Fibroblast of lung (primary cell): Measurements from ENCODE around the gene ABR. TPM values are rescaled to one million over a fixed set of nuclear protein-coding genes. Genes with fewer than 3 reads are reported as not detected.

ENCODE experiments used
- DNase-seq, 2 donors: peaks; one replicate each; pipeline versions ENCODE4 v3.0.0 to v3.0.0-alpha.2; 2010; ENCODE audit warnings: low read depth in 2 of 2
- H2AFZ ChIP-seq: 2 replicates; pipeline ENCODE4 v1.5.1; 2012; ENCODE audit warnings: low read length, control low read depth, inconsistent platforms
- H3K27ac ChIP-seq: 2 replicates; pipeline ENCODE4 v1.5.1; 2011; ENCODE audit warnings: low read length, control low read depth; ENCODE audit not compliant: insufficient read depth
- H3K27me3 ChIP-seq: 2 replicates; pipeline ENCODE4 v1.5.1; 2011; ENCODE audit warnings: mild to moderate bottlenecking, low read length; ENCODE audit not compliant: control insufficient read depth, insufficient read depth
- H3K36me3 ChIP-seq: 2 replicates; pipeline ENCODE4 v1.5.1; 2011; ENCODE audit warnings: low read length; ENCODE audit not compliant: control insufficient read depth, insufficient read depth
- H3K4me1 ChIP-seq: 2 replicates; pipeline ENCODE4 v1.5.1; 2011; ENCODE audit warnings: low read length; ENCODE audit not compliant: control insufficient read depth, insufficient read depth; ENCODE audit errors: extremely low read depth
- H3K4me2 ChIP-seq: 2 replicates; pipeline ENCODE4 v1.5.1; 2011; ENCODE audit warnings: low read length, control low read depth; ENCODE audit not compliant: insufficient read depth; ENCODE audit errors: extremely low read depth
- H3K4me3 ChIP-seq, 4 experiments: fragments of 200-600 bp in 1 of 4; sonication (generic) in 1 of 4; replicated peaks in 1 of 4; 2 replicates each; pipeline ENCODE4 v1.5.1; 2011 to 2016; ENCODE audit warnings: low read length in 4 of 4, low read depth in 3 of 4, mild to moderate bottlenecking in 3 of 4, control low read depth in 2 of 4, inconsistent platforms in 1 of 4, mixed read lengths in 1 of 4; ENCODE audit not compliant: insufficient read depth in 1 of 4; ENCODE audit errors: control extremely low read depth in 1 of 4
- H3K79me2 ChIP-seq: 2 replicates; pipeline ENCODE4 v1.5.1; 2012; ENCODE audit warnings: mild to moderate bottlenecking, low read length, inconsistent platforms; ENCODE audit not compliant: control insufficient read depth, insufficient read depth
- H3K9ac ChIP-seq: 2 replicates; pipeline ENCODE4 v1.5.1; 2011; ENCODE audit warnings: mild to moderate bottlenecking, low read length, control low read depth; ENCODE audit not compliant: insufficient read depth
- H3K9me3 ChIP-seq: 2 replicates; pipeline ENCODE4 v1.5.1; 2012; ENCODE audit warnings: low read depth, low read length; ENCODE audit not compliant: control insufficient read depth, insufficient read depth
- H4K20me1 ChIP-seq: 2 replicates; pipeline ENCODE4 v1.5.1; 2011; ENCODE audit warnings: low read length; ENCODE audit not compliant: control insufficient read depth, insufficient read depth; ENCODE audit errors: extremely low read depth
- CTCF ChIP-seq, 2 donors: IDR thresholded peaks in 1 of 2; conservative IDR thresholded peaks in 1 of 2; 1 replicate in 1 of 2; 2 replicates in 1 of 2; pipeline ENCODE4 v1.5.1; 2011 to 2012; ENCODE audit warnings: low read length in 2 of 2, control low read depth in 1 of 2, inconsistent platforms in 1 of 2, low read depth in 1 of 2, mild to moderate bottlenecking in 1 of 2
- EZH2 ChIP-seq: IDR thresholded peaks from 2 replicates; pipeline ENCODE4 v1.5.1; 2012; ENCODE audit warnings: low read length, control low read depth, mild to moderate bottlenecking; ENCODE audit errors: missing control alignments
- polyA plus RNA-seq, 2 donors: library from polyadenylated mRNA; depleted of rRNA in 1 of 2; stranded (reverse) in 1 of 2; unstranded in 1 of 2; fragments of >200 nt; gene quantifications; 2 replicates each; pipeline ENCODE4 v1.2.1, GENCODE V29; 2011 to 2012; ENCODE audit warnings: missing spikeins in 1 of 2
- total RNA-seq: library from RNA; depleted of rRNA; stranded (reverse); fragments of >200 nt; gene quantifications from 2 replicates; pipeline ENCODE4 v1.2.1, GENCODE V29; 2014

Gene ABR
- total and polyA plus RNA-seq, 2 donors (not counting 1 experiment from before 2014, with no cell fraction given), result 43.7 to 84.7 TPM

GRCh38 chr17:1033503-1033902, 146.3 kb downstream of the ABR start:
- no peak overlapping the region for H3K27ac ChIP-seq
- DNase-seq, result no peak
- no peaks in the 10 kb centered on the region for H3K79me2 ChIP-seq
- H3K4me3 ChIP-seq, result no peak overlapping the region
- H3K9me3 ChIP-seq, result no peaks in the 10 kb centered on the region
- H3K9ac ChIP-seq, result no peak overlapping the region
- H2AFZ ChIP-seq, result no peak overlapping the region
- no peaks in the 10 kb centered on the region for H4K20me1 ChIP-seq
- peaks cover 21% of the 10 kb centered on the region for H3K4me1 ChIP-seq
- no peaks in the 10 kb centered on the region for H3K27me3 ChIP-seq
- H3K36me3 ChIP-seq, result no peaks in the 10 kb centered on the region
- no peak overlapping the region for H3K4me2 ChIP-seq
- TF ChIP-seq EZH2, result no peak
- no peak for TF ChIP-seq CTCF (conservative IDR thresholded peaks at IDR 0.05 in 1 of 2, IDR thresholded peaks at IDR 0.05 in 1 of 2; ENCODE audit: low read depth in 1 of 2, low read length in 2 of 2)

- DNase-seq, result no peak
- Histone ChIP-seq H3K27ac (no peak overlapping the region), H3K9ac (no peak overlapping the region), H3K4me2 (no peak overlapping the region), H3K9me3 (no peaks in the 10 kb centered on the region), H3K27me3 (no peaks in the 10 kb centered on the region), H4K20me1 (no peaks in the 10 kb centered on the region), H2AFZ (no peak overlapping the region), H3K79me2 (no peaks in the 10 kb centered on the region), H3K36me3 (no peaks in the 10 kb centered on the region), H3K4me3 (no peak overlapping the region), H3K4me1 (peaks cover 23% of the 10 kb centered on the region)
- TF ChIP-seq CTCF (conservative IDR thresholded peaks at IDR 0.05 in 1 of 2, IDR thresholded peaks at IDR 0.05 in 1 of 2; ENCODE audit: low read depth in 1 of 2, low read length in 2 of 2), result no peak
- no peak for TF ChIP-seq EZH2
Measured at GRCh38 chr17:1032391-1032790, 147.4 kb downstream of the ABR start.

- Histone ChIP-seq H3K79me2 (no peaks in the 10 kb centered on the region), H3K27me3 (no peaks in the 10 kb centered on the region), H3K4me3 (peak overlapping the region in 1 of 4 experiments; percentile 44), H4K20me1 (no peaks in the 10 kb centered on the region), H3K4me1 (peaks cover 23% of the 10 kb centered on the region), H2AFZ (no peak overlapping the region), H3K4me2 (no peak overlapping the region), H3K9me3 (no peaks in the 10 kb centered on the region), H3K27ac (no peak overlapping the region), H3K36me3 (no peaks in the 10 kb centered on the region), H3K9ac (no peak overlapping the region)
- DNase-seq, result peak; percentile 60 to 68
- no peak for TF ChIP-seq CTCF (conservative IDR thresholded peaks at IDR 0.05 in 1 of 2, IDR thresholded peaks at IDR 0.05 in 1 of 2; ENCODE audit: low read depth in 1 of 2, low read length in 2 of 2)
- TF ChIP-seq EZH2, result no peak
Measured at GRCh38 chr17:1031711-1032110, 148.1 kb downstream of the ABR start.
